Measurements from ENCODE around the gene TMOD1. TPM values are rescaled to one million over a fixed set of nuclear protein-coding genes. Genes with fewer than 3 reads are reported as not detected.
A peak's percentile ranks its signal among the peaks of the same experiment; 100 is the strongest.

Gene TMOD1
- total RNA-seq, 1 donor from 2014 or later, result 1.7 TPM

DNA sequence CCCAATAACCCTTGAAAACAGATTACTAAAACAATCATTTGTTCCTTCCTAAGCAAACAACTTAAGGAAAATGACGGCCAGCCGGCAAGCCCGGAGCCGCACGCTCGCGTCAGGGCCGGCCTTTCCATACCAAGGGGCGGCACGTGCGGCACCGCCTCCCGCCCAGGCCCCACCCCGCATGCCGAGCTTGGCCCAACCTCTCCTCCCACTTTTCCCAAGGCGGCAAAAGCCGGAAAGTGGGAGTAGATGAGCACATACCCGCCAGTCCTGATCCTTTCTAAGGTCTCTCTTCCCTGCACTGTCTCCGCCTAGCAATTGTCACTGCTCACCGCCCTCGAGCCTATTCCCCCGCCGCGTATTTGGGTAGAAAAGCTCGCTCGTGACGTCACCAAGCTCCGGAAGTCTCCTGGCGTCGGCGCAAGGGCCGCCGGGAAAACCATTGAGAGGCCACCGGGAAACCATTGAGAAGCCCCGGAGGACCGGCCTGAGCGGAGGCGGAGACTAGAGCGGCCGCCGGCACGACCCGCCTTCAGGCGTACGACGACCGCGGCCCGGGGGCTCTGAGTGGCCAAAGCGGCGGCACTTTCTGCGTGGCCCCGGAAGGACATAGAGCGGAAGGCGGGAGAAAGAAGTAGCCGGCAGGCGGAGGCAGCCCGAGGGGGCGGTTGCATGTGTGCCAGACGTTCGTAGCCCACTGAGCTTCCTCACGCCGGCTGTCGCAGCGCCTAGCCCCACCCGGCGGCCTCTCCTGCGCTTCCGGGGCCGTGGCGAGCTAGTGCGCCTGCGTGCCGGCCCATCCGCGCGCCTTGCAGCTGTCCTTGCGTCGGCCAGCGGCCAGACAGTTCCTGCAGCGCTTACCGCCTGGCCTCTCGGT lies 131.8 kb downstream of the TMOD1 start, which contains the start of the genes NCBP1 and TSTD2:
Gene NCBP1, plus strand, starts transcription at position 837 of the 874 bp plus-strand sequence. CDS start 61 bp downstream, outside the sequence.
Gene TSTD2, minus strand, starts transcription at position 384 of the 874 bp plus-strand sequence. CDS start 5,806 bp downstream, outside the sequence.
- peak; percentile 93 to 99 for DNase-seq (ENCODE audit: low read depth in 2 of 2)

DNA sequence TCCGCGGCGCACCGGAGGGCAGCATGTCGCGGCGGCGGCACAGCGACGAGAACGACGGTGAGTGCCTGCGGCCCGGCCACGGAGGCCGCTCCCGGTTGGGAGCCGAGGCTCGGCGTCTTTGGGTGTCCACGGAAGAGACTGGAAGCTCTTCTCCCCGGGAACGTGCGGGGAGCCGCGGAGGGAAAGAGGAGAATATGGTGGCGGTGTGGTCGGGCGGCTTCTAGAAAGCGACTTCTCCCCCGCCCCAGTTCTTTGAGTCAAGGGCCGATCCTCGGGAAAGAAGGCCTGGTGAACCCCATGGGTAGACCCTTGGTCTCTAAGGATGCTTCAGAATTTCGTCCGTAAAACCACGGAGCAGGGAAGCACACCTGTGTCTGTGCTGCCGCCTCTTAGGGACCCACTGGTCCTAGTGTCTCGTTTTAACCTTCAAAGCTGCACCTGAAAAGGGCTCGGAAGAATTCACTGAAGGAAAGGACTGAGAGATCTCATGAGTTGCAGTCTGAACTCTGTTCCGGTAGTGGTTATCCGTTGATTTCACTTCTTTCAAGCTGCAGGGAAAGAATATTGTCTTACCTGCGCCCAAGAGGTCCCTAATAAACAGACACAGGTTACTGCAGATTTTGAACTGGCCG lies 132.5 kb downstream of the TMOD1 start:
- peak in 1 of 2 donors; percentile 15 for DNase-seq (ENCODE audit: low read depth in 2 of 2)

DNA sequence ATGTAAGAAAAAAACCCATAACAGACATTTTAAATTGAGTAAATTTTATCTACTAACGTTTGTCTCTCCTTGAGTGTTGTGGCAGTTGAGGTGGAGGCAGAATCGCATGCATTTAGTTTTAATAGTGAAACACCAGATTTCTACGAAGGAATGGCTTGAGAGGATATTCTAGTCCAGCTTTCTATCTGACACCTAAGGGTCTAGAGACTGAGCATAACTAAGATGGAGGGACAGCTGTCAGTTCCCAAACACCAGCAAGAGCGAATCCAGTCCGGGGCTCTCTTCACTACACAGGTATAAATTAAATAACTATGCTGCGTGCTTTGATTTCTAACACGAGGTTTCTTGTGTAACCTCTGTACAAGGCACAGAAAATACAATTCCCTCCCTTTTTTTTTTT lies 133.6 kb downstream of the TMOD1 start:
- no peak for DNase-seq (ENCODE audit: low read depth in 2 of 2)

DNA sequence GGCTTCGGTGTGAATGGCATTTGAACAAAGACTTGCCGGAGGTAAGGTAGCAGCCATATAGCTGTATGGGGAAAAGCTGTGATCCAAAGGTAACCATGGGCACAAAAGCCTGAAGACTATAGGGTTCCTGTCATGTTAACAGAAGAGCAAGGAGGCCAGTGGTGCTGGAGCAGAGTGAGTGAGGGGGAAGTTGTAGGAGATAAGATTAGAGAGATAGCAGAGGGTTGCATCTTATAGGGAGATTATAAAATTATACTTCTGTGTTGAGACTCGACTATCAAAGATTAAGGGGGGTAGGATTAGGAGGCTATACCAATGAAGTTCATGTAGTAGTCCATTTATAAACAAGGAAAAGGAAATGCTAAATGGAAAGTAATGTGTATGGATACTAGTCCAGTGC lies 135.4 kb downstream of the TMOD1 start:
- no peak for DNase-seq (ENCODE audit: low read depth in 2 of 2)

DNA sequence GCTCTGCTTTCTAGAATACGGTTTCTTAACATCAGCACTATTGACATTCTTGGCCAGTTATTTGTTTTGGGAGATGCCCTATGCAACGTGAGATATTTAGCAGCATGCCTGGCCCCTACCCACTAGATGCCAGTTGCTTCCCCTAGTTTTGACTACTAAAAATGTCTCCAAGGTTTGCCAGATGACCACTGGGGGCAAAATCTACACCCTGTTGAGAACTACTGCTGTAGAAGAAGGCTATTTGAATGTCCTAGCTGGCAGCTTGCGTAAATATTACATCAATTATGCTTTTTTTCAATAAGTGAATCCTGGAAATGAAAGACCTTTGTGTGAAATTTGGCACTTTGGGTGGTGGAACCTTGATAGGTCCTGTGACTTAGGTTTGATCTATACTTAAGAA lies 137.2 kb downstream of the TMOD1 start:
- no peak for DNase-seq (ENCODE audit: low read depth in 2 of 2)

DNA sequence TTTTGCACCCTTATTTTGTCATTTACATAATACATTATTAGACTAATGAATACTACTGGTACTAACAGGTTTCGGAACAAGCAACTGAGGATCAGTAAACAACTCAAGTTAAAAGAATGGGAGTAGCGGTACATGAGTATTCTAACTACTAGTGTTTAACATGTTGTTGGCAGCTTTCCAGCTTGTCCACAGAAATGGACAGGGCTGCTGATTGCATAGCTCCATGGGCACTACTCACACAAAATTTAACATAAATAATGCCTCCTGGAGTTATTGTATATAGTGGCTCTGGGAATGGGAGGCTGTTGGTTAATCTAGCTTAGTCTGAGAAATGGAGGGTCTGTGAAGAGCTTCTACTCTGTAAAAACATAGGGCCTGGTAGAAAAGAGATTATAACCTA lies 138.9 kb downstream of the TMOD1 start:
- DNase-seq (ENCODE audit: low read depth in 2 of 2), result no peak

DNA sequence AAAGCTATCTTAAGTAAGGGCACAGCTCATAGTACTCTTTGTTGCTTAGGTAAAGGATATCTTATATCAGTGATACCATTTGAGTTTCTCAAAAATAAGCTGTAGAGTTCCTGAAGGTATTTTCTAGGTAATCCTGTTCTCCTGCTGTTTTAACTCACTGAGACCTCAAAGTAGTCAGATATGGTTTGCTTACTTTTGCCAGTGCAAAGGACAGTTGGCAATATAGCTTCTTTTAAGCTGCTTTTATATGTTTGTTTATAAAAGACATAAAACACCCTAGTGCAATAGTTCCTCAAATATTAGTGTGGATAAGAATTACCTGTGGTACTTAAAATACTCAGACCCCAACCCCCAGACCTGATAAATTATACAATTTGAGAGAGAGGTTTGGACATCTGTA lies 144.3 kb downstream of the TMOD1 start:
- no peak for DNase-seq (ENCODE audit: low read depth in 2 of 2)

DNA sequence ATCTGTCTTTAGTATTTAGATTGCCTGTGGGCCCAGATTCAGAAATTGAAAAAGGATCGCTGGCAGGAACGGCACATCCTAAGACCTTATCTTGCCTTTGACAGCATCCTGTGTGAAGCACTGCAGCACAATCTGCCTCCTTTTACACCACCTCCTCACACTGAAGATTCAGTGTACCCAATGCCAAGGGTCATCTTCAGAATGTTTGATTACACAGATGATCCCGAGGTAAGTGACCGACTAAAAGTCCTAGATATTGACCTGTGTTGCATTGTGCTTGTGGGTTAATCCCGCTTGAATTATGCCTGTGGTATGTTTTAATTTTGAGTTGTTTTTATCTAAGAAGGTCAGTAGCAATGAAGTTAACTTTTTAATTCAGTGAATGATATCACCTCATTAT lies 146.5 kb downstream of the TMOD1 start:
- no peak for DNase-seq (ENCODE audit: low read depth in 2 of 2)

Other genes starting within 250 kb of the TMOD1 start
- 0.51 and 1.1 TPM in 2 replicates for gene CCDC180, start 194.0 kb upstream of the TMOD1 start, total RNA-seq
- 13.6 and 14.9 TPM in 2 replicates for gene TDRD7, start 89.6 kb upstream of the TMOD1 start, total RNA-seq
- gene TSTD2, start 131.7 kb downstream of the TMOD1 start, total RNA-seq, result 8.6 and 13.0 TPM in 2 replicates
- 22.3 and 29.1 TPM in 2 replicates for gene NCBP1, start 132.2 kb downstream of the TMOD1 start, total RNA-seq
- 6.3 and 7.2 TPM in 2 replicates for gene XPA, start 195.7 kb downstream of the TMOD1 start, total RNA-seq

Measured in dermis microvascular lymphatic vessel endothelial cell (primary cell).